Measurements from ENCODE around the gene FAT2.

The FAT2 gene

DNA sequence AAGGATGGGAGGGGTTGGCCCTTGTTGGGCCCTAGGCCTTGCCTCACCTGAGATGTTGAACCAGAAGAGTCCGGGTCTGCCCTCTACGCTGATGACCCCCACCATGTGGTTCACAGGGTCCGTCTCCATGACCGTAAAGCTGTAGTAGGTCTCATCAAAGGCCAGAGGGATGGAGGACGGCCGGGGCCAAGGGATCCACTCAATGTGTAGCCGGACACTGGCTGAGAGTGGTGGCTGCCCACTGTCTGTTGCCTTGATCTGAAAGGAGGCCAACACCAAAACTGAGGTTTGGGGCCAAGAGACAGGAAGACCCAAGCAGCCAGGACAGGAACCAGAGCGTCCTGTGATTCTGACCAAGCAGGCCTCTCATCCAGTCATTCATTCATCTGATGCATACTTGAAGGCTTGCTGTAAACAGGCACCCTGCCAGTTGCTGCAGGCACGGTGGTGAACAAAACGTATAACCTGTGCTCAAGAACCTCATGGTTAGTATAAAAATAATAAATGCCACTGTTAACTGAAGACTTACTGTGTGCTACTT is 37.9 kb downstream of the FAT2 start:
- DNase-seq (ENCODE audit: low read depth), result no peak

DNA sequence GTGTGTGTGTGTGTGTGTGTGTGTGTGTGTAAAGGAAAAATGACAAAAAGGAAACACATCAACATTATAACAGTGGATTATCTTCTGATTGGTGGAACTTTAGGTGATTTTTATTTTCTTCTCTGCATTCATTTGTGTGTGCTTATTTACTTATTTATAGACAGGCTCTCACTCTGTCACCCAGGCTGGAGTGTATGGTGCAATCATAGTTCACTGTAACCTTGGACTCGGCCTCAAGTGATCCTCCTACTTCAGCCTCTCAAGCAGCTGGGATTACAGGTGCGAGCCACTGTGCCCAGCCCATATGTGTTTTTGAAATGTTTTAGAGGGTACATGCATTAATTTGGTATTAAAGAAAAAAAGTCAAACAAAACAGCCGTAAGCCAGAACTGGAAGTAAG is 39.1 kb downstream of the FAT2 start:
- no peak for DNase-seq (ENCODE audit: low read depth)

DNA sequence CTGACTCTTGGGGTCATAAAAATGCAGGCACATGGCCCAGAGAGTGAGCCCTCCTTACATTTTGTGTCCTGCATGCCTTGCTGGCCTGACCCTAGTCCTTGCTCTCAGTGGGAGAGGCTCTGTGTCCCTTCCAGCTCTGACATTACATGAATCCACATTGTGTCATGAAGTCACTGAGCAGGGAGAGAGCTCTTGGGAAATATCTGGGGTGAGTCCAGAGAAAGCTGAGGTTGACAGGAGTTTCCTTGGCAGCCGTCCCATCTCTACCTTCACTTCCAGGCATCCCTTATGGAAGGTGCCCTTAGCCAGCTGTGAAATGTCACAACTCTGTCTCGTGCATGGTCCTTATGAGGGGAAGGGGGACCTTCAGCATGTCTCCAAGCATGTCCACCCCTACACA is 41.0 kb downstream of the FAT2 start:
- DNase-seq (ENCODE audit: low read depth), result no peak

DNA sequence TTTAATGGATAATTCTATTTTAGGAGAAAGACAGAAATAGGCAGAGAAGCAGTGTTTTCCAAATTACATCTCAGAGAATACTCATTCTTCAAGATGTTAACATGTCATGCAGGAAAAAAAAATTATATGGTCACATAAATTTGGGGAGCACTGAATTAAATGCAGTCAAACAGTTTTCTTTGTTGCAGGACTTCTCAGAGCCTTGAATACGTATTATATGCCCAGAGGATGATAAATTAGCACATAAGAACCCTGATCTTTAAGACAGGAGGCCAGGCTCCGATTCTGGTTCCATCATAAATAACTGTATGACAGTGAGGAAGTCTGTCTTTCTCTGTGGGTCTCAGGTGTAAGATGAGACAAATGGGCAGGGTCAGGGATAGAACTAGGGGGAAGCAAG is 41.4 kb downstream of the FAT2 start:
- no peak for DNase-seq (ENCODE audit: low read depth)

DNA sequence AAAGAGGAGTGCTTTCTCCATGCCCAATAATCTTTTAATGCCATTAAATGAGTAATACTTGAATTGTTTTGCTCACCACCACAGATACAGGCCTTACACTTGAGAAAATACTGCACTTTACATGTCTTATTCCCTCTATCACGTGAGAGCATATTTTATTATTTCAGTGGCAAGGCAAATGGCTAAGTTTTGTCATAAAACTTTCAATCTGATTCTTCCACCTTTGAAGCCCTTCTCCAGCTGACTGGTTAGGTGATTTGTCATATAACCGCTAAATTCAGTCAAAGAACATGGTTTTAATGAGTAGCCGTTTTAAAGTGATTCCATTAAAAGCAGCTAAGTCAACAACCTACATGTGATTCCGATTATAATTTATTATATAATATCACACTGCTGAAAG is 43.8 kb downstream of the FAT2 start:
- no peak for DNase-seq (ENCODE audit: low read depth)

DNA sequence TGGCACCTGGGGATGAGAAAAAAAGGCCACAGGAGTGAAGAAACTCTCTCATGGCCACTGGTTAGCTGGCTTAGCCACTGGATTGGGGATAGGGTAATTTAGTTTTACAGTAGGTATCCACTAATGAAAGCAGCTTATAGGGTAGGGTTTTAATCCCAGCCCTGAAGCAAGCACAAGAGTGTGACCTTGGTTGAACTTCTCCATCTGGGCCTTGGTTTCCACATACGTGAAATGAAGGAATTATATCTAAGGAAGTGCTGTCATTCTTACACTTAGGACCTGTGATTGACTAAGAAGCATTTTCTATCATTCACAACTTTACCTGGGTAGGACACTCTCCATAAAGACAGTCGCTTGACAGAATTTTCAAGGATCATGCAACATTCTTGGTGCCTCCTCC is 49.6 kb downstream of the FAT2 start:
- DNase-seq (ENCODE audit: low read depth), result no peak
